ENCODE measurements around the gene TRNP1.

TRNP1 gene

GRCh38 chr1:27031235-27032118 lies 38.0 kb downstream of the TRNP1 start:
- DNase-seq, result peak in 1 of 6 experiments; percentile 2

- DNase-seq, result no peak
Observed at GRCh38 chr1:27032119-27032461, 38.6 kb downstream of the TRNP1 start.

- DNase-seq, result no peak
Observed at GRCh38 chr1:27033043-27033746, 39.7 kb downstream of the TRNP1 start.

- DNase-seq, result no peak
Observed at GRCh38 chr1:27035344-27035743, 41.9 kb downstream of the TRNP1 start.

GRCh38 chr1:27036718-27037117 lies 43.2 kb downstream of the TRNP1 start:
- DNase-seq, result no peak

GRCh38 chr1:27037518-27037917 lies 44.0 kb downstream of the TRNP1 start:
- no peak for DNase-seq

GRCh38 chr1:27038020-27038419 lies 44.5 kb downstream of the TRNP1 start:
- no peak for DNase-seq

GRCh38 chr1:27042670-27043069 lies 49.2 kb downstream of the TRNP1 start:
- no peak for DNase-seq

- DNase-seq, result peak; percentile 65 to 90 (median 82)
Observed at GRCh38 chr1:27044613-27045151, 51.2 kb downstream of the TRNP1 start.

GRCh38 chr1:27045973-27046558 lies 52.6 kb downstream of the TRNP1 start:
- peak in 5 of 6 experiments; percentile 25 to 61 (median 50) for DNase-seq

GRCh38 chr1:27047914-27048313 lies 54.4 kb downstream of the TRNP1 start:
- no peak for DNase-seq

GRCh38 chr1:27049100-27049499 lies 55.6 kb downstream of the TRNP1 start:
- DNase-seq, result no peak

- no peak for DNase-seq
Observed at GRCh38 chr1:27049607-27050006, 56.1 kb downstream of the TRNP1 start.

Data from stimulated activated naive CD4-positive, alpha-beta T cell (primary cell).